Lower leg skin (tissue), 3 donors: Measurements from ENCODE around the gene LRRC75A.

ENCODE experiments used
- POLR2A ChIP-seq, 2 donors: fragments of 450-650 bp; IDR thresholded peaks; one replicate each; pipeline ENCODE4 v1.6.1; 2016 to 2017; ENCODE audit warnings: antibody characterized with exemption in 2 of 2, mild to moderate bottlenecking in 1 of 2, moderate library complexity in 1 of 2
- TF ChIP-seq, protein P1 (sequence below), 3 donors: fragments of 450-650 bp; IDR thresholded peaks; one replicate each; pipeline ENCODE4 v1.5.1; 2016; ENCODE audit warnings: antibody characterized with exemption in 3 of 3, mild to moderate bottlenecking in 3 of 3, moderate library complexity in 2 of 3

DNA sequence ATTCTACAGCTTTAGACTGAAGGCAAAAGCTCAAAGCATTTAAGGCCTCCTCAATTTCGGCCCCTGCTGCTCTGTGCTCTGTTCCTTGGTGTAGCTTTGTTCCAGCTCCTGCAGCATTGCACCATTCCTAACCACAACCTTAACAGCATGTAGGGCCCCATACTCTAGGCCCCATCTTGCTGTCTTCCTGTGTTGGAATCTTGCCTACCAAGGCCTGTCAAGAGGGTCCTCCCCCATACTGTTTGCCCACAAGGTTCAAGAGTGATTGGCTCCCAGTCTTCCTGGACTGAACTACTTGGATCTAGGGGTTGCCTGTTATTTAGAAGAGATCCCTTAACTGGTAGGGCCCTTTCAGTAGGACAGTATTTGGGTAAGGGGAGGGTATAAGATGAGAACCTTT, 49.9 kb downstream of the LRRC75A start:
- TF ChIP-seq, protein P1, sequence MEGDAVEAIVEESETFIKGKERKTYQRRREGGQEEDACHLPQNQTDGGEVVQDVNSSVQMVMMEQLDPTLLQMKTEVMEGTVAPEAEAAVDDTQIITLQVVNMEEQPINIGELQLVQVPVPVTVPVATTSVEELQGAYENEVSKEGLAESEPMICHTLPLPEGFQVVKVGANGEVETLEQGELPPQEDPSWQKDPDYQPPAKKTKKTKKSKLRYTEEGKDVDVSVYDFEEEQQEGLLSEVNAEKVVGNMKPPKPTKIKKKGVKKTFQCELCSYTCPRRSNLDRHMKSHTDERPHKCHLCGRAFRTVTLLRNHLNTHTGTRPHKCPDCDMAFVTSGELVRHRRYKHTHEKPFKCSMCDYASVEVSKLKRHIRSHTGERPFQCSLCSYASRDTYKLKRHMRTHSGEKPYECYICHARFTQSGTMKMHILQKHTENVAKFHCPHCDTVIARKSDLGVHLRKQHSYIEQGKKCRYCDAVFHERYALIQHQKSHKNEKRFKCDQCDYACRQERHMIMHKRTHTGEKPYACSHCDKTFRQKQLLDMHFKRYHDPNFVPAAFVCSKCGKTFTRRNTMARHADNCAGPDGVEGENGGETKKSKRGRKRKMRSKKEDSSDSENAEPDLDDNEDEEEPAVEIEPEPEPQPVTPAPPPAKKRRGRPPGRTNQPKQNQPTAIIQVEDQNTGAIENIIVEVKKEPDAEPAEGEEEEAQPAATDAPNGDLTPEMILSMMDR (IDR thresholded peaks at IDR 0.05), result no peak
- no peak for TF ChIP-seq POLR2A (IDR thresholded peaks at IDR 0.05)
